Activated CD4-positive, alpha-beta T cell treated with anti-CD3 and anti-CD28 coated beads, Interleukin-2, amount 10 ng/mL, durations not matched to agents 24 days and 14 days (primary cell): ENCODE measurements around the gene NSUN7. TPM values are rescaled to one million over a fixed set of nuclear protein-coding genes. Genes with fewer than 3 reads are reported as not detected.

Experiments used
- DNase-seq: peaks from one replicate; pipeline ENCODE4 v3.0.0; 2022
- H3K27ac Mint-ChIP-seq: one replicate; pipeline ENCODE4 v1.8.0; 2022; ENCODE audit warnings: mild to moderate bottlenecking, mixed read lengths
- H3K27me3 Mint-ChIP-seq: one replicate; pipeline ENCODE4 v1.8.0; 2022; ENCODE audit warnings: mixed read lengths
- H3K36me3 Mint-ChIP-seq: one replicate; pipeline ENCODE4 v1.8.0; 2022; ENCODE audit warnings: low read depth, mild to moderate bottlenecking, mixed read lengths
- H3K4me1 Mint-ChIP-seq: one replicate; pipeline ENCODE4 v1.8.0; 2021; ENCODE audit warnings: mixed read lengths
- H3K4me3 Mint-ChIP-seq: one replicate; pipeline ENCODE4 v1.8.0; 2022; ENCODE audit warnings: mild to moderate bottlenecking, moderate library complexity, mixed read lengths
- H3K9me3 Mint-ChIP-seq: one replicate; pipeline ENCODE4 v1.8.0; 2021; ENCODE audit warnings: mixed read lengths
- intact Hi-C: fragments of 100-400 bp; cut with micrococcal nuclease; formaldehyde crosslinking; loops from one replicate; pipeline ENCODE4 v1.15.1; 2023
- total RNA-seq: library from RNA; stranded (reverse); gene quantifications from 2 replicates; pipeline ENCODE4 v1.2.3, GENCODE V29; 2022

The NSUN7 gene
- total RNA-seq, 1 donor from 2014 or later = 0.12 TPM

- DNase-seq = no peak
- H3K27me3 Mint-ChIP-seq = peaks cover 2% of the 10 kb centered on the region
- intact Hi-C loops = no loop called here
- H3K27ac Mint-ChIP-seq = no peak overlapping the region
- H3K4me3 Mint-ChIP-seq = no peak overlapping the region
- no peaks in the 10 kb centered on the region for H3K36me3 Mint-ChIP-seq
- peaks cover 5% of the 10 kb centered on the region for H3K4me1 Mint-ChIP-seq
- no peaks in the 10 kb centered on the region for H3K9me3 Mint-ChIP-seq
These were observed 87.5 kb downstream of the NSUN7 start for GRCh38 chr4:40837094-40837870.

DNA sequence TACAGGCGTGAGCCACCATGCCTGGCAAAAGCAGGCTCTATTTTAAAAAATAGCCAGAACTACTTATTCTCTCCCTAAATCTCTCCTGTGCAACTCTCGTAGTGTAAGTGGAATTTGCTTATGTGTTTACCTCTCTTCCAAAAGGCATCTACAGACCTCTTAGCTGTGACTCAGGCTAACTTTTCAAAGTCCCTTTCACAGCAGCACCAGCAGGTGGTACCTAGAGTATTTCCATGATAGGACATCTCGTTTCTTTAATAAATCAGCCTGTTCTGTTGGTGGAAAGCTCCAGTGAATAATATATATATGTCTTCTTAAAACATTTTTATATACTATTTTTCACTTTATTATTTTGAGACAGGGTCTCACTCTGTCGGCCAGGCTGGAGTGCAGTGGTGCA is 89.0 kb downstream of the NSUN7 start:
- H3K9me3 Mint-ChIP-seq = no peaks in the 10 kb centered on the region
- no peak overlapping the region for H3K4me3 Mint-ChIP-seq
- H3K36me3 Mint-ChIP-seq = no peaks in the 10 kb centered on the region
- H3K27ac Mint-ChIP-seq = no peak overlapping the region
- peaks cover 8% of the 10 kb centered on the region for H3K27me3 Mint-ChIP-seq
- no peak for DNase-seq
- peaks cover 5% of the 10 kb centered on the region for H3K4me1 Mint-ChIP-seq
- intact Hi-C loops = no loop called here

DNA sequence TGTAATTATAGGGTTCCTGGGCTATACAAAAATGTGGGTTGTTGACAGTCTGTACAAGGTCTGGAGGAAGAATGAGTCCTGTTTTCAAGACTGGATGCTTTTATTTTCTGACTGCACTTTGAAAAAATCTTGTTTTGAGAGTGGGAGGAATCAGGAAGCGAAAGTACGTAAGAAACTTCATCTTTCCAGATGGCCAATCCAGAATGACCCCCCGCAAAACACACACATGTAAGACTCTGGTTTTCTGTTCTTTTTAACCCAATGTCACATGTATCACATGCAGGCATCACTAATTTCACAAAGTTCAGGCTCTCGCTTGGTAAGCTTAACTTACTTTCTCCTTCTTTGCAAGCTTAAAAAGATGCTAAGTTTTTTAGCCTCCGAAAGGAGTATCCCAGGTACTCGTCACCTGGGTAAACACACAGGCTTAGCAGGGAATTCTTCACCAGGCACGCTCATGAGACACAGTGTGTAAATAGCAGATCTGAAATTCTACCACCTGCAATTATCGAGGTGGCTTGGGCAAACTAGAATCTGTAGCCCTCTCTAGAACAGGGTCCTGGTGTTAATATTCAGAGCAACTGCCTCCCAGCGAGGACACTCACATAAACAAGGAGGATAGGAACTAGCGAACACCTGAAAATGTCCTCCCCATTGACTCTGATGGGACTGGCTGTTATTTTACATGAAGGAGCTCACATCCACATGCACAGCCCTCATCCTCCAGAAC is 90.7 kb downstream of the NSUN7 start:
- Mint-ChIP-seq H3K4me3 (no peak overlapping the region), H3K4me1 (peaks cover 5% of the 10 kb centered on the region), H3K27me3 (peaks cover 8% of the 10 kb centered on the region), H3K27ac (no peak overlapping the region), H3K36me3 (no peaks in the 10 kb centered on the region), H3K9me3 (no peaks in the 10 kb centered on the region)
- DNase-seq = no peak
- intact Hi-C loops = loop anchor here (2.0 to 10.0 kb wide), 3 partner anchors 56 to 526 kb away; no protein-coding TSS in a partner anchor

GRCh38 chr4:40840985-40841571 is 91.3 kb downstream of the NSUN7 start:
- Mint-ChIP-seq H3K4me1 (peaks cover 5% of the 10 kb centered on the region), H3K9me3 (no peaks in the 10 kb centered on the region), H3K27ac (no peak overlapping the region)

DNA sequence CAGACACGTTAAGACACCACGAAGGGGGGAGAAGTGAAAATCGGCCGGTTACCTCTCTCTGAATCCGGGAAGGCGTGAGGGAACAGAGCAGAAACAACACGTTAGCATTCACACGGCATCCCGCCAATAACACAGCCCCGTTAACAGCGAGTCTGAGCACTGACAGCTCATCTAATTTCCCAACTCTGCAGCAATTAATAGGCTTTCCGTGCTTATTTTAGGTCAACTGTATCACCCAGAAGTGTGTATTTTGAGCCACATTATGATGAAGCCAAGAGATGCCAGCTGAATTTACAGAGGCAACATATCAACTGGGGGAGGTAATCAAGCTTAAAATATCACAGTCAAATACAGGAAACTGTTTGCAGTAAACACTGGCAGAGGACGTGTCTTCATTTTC is 92.6 kb downstream of the NSUN7 start:
- no peaks in the 10 kb centered on the region for H3K9me3 Mint-ChIP-seq
- no peaks in the 10 kb centered on the region for H3K36me3 Mint-ChIP-seq

More at GRCh38 chr4:40840985-40841571, 91.3 kb downstream of the NSUN7 start:
- intact Hi-C loops = loop anchor here (1.0 to 10.0 kb wide), 4 partner anchors 56 to 526 kb away; no protein-coding TSS in a partner anchor
- peak; percentile 92 for DNase-seq
- Mint-ChIP-seq H3K36me3 (no peaks in the 10 kb centered on the region), H3K27me3 (peaks cover 10% of the 10 kb centered on the region), H3K4me3 (no peak overlapping the region)

GRCh38 chr4:40842725-40843423 is 93.1 kb downstream of the NSUN7 start:
- peaks cover 11% of the 10 kb centered on the region for H3K27me3 Mint-ChIP-seq
- H3K4me1 Mint-ChIP-seq = peaks cover 5% of the 10 kb centered on the region
- H3K9me3 Mint-ChIP-seq = no peaks in the 10 kb centered on the region
- H3K27ac Mint-ChIP-seq = no peak overlapping the region
- intact Hi-C loops = loop anchor here (10.0 kb wide), 1 partner anchor 528 kb away; no protein-coding TSS in a partner anchor
- no peaks in the 10 kb centered on the region for H3K36me3 Mint-ChIP-seq
- no peak overlapping the region for H3K4me3 Mint-ChIP-seq
- DNase-seq = no peak

More for the DNA sequence above, 92.6 kb downstream of the NSUN7 start:
- intact Hi-C loops = loop anchor here (10.0 kb wide), 1 partner anchor 528 kb away; no protein-coding TSS in a partner anchor
- H3K27ac Mint-ChIP-seq = no peak overlapping the region
- H3K27me3 Mint-ChIP-seq = peaks cover 10% of the 10 kb centered on the region
- H3K4me1 Mint-ChIP-seq = peaks cover 5% of the 10 kb centered on the region
- DNase-seq = no peak
- no peak overlapping the region for H3K4me3 Mint-ChIP-seq

DNA sequence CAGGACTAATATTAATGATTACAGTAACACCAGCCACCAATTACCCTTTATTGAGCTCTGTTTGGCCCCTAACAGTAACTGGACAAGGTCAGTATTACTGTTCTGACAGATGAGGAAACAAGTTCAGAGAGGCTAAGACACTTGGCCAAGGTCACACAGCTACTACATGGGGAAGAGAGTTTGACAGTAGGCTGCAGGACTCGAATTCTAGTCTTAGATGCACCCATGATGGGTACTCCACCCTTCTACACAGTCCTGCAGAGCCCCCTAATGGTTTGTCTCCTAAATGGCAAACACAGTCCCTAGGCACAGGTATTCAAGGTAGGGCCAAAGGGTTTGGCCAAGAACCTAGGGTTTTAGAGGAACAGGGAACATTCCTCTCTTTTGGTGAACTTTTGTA is 93.9 kb downstream of the NSUN7 start:
- H3K27ac Mint-ChIP-seq = no peak overlapping the region
- no peaks in the 10 kb centered on the region for H3K9me3 Mint-ChIP-seq
- intact Hi-C loops = loop anchor here (10.0 kb wide), 1 partner anchor 529 kb away; no protein-coding TSS in a partner anchor
- H3K4me3 Mint-ChIP-seq = no peak overlapping the region
- peaks cover 14% of the 10 kb centered on the region for H3K27me3 Mint-ChIP-seq
- H3K4me1 Mint-ChIP-seq = peaks cover 5% of the 10 kb centered on the region
- peak; percentile 81 for DNase-seq
- no peaks in the 10 kb centered on the region for H3K36me3 Mint-ChIP-seq

GRCh38 chr4:40844261-40844660 is 94.5 kb downstream of the NSUN7 start:
- intact Hi-C loops = loop anchor here (10.0 kb wide), 1 partner anchor 529 kb away; no protein-coding TSS in a partner anchor
- Mint-ChIP-seq H3K36me3 (no peaks in the 10 kb centered on the region), H3K27me3 (peaks cover 17% of the 10 kb centered on the region), H3K4me1 (peaks cover 5% of the 10 kb centered on the region), H3K27ac (no peak overlapping the region), H3K9me3 (no peaks in the 10 kb centered on the region), H3K4me3 (no peak overlapping the region)
- no peak for DNase-seq

- intact Hi-C loops = loop anchor here (10.0 kb wide), 1 partner anchor 530 kb away; no protein-coding TSS in a partner anchor
- peaks cover 16% of the 10 kb centered on the region for H3K27me3 Mint-ChIP-seq
- peaks cover 5% of the 10 kb centered on the region for H3K4me1 Mint-ChIP-seq
- H3K27ac Mint-ChIP-seq = no peak overlapping the region
- H3K9me3 Mint-ChIP-seq = no peaks in the 10 kb centered on the region
- no peak overlapping the region for H3K4me3 Mint-ChIP-seq
- H3K36me3 Mint-ChIP-seq = no peaks in the 10 kb centered on the region
- no peak for DNase-seq
These were observed 95.5 kb downstream of the NSUN7 start for GRCh38 chr4:40845154-40845835.

DNA sequence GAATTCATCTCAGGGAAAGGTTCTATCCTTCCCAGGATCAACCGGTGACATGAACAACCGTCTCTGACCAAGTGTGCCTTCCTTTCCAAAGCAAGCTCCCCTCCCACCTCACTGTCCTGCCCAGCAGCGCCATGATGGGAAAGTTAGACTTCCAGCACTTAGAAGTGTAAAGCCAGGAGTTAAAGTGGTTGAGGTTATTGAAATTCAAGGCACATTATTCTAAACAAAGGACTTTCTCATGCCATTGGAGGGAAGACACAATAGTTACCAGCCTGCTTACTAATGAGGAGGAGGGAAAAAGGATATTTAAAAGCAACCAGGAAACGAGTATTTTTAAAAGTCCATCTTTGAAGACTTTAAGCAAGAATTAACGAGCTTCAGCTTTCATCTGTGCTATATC is 96.8 kb downstream of the NSUN7 start:
- Mint-ChIP-seq H3K4me1 (no peaks in the 10 kb centered on the region), H3K9me3 (no peaks in the 10 kb centered on the region), H3K27ac (no peak overlapping the region), H3K36me3 (no peaks in the 10 kb centered on the region), H3K4me3 (no peak overlapping the region), H3K27me3 (peaks cover 22% of the 10 kb centered on the region)
- intact Hi-C loops = loop anchor here (10.0 kb wide), 1 partner anchor 532 kb away; no protein-coding TSS in a partner anchor
- DNase-seq = no peak

DNA sequence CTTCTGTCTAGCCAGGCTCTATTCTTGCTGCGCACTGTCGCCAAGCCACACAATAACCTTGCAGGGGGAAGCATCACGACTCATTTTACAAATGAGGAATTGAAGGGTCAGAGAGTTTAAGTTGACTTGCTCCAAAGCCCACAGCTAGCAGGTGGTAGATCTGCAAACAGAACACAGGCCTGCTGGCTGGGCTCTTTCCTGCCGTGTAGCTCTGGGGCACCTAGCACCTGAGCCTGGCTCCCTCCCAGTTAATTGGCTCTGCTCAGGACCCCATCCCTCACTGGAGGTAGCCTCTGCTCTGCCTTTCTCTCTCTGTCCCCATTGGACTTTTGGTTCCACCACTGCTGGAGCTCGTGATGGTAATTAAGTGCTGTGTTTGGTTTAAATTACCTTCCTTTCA is 98.5 kb downstream of the NSUN7 start:
- H3K4me1 Mint-ChIP-seq = no peaks in the 10 kb centered on the region
- H3K36me3 Mint-ChIP-seq = no peaks in the 10 kb centered on the region
- no peak for DNase-seq
- intact Hi-C loops = loop anchor here (10.0 kb wide), 1 partner anchor 533 kb away; no protein-coding TSS in a partner anchor
- peaks cover 23% of the 10 kb centered on the region for H3K27me3 Mint-ChIP-seq
- no peak overlapping the region for H3K4me3 Mint-ChIP-seq
- H3K9me3 Mint-ChIP-seq = no peaks in the 10 kb centered on the region
- H3K27ac Mint-ChIP-seq = no peak overlapping the region

GRCh38 chr4:40848940-40849339 is 99.2 kb downstream of the NSUN7 start:
- Mint-ChIP-seq H3K27ac (no peak overlapping the region), H3K4me1 (no peaks in the 10 kb centered on the region), H3K4me3 (no peak overlapping the region), H3K27me3 (peaks cover 24% of the 10 kb centered on the region), H3K9me3 (no peaks in the 10 kb centered on the region), H3K36me3 (no peaks in the 10 kb centered on the region)
- intact Hi-C loops = loop anchor here (10.0 kb wide), 1 partner anchor 534 kb away; no protein-coding TSS in a partner anchor
- no peak for DNase-seq

DNA sequence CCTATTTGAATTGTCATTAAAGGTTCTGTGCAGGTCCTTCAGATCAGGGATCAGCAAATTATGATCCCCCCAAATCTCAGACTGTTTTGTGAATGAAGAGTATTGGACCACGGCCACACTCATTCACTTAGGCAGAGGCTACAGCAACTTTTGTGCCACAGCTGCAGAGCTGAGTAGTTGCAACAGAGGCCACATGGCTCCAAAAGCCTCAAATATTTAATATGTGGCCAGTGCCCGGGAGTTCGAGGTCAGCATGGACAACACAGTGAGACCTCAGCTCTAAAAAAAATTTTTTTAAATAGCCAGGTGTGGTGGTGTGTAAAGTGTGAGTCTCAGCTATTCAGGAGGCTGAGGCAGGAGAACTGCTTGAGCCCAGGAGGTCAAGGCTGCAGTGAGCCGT is 100.7 kb downstream of the NSUN7 start:
- H3K27me3 Mint-ChIP-seq = peaks cover 31% of the 10 kb centered on the region
- no peak overlapping the region for H3K27ac Mint-ChIP-seq
- H3K4me1 Mint-ChIP-seq = no peaks in the 10 kb centered on the region
- no peak overlapping the region for H3K4me3 Mint-ChIP-seq
- no peaks in the 10 kb centered on the region for H3K36me3 Mint-ChIP-seq
- H3K9me3 Mint-ChIP-seq = no peaks in the 10 kb centered on the region
- intact Hi-C loops = no loop called here
- no peak for DNase-seq
